ENCODE data around the gene ASCL3. TPM values are rescaled to one million over a fixed set of nuclear protein-coding genes. Genes with fewer than 3 reads are reported as not detected.
A peak's percentile ranks its signal among the peaks of the same experiment; 100 is the strongest.

ASCL3 gene
- total RNA-seq, 1 donor from 2014 or later: not detected

GRCh38 chr11:8967184-8967583, 24.4 kb upstream of the ASCL3 start:
- TF ChIP-seq CTCF (IDR thresholded peaks at IDR 0.05): no peak
- intact Hi-C loops (cut with DNase I): no loop called here
- no peak overlapping the region for H3K27ac ChIP-seq

GRCh38 chr11:8964324-8965320, 21.8 kb upstream of the ASCL3 start, which contains the start of gene TMEM9B:
Gene TMEM9B (minus strand): TSS chr11:8964442. CDS start chr11:8964313, 129 bp downstream.
- intact Hi-C loops (cut with DNase I): loop anchor here (1.0 to 5.0 kb wide), 5 partner anchors 38 to 282 kb away; partner anchors contain the start of genes AKIP1, RPL27A and TRIM66
- DNase-seq (ENCODE audit: low spot score in 2 of 2): peak; percentile 61 to 95
- H3K4me1 ChIP-seq: peaks cover 0 to 12% of the 10 kb centered on the region in 2 donors
- no peaks in the 10 kb centered on the region for H3K9me3 ChIP-seq
- no peaks in the 10 kb centered on the region for H3K27me3 ChIP-seq
- H3K4me3 ChIP-seq: peak within 1 kb of the TSS; percentile 83 to 88
- TF ChIP-seq CTCF (IDR thresholded peaks at IDR 0.05): no peak
- H3K27ac ChIP-seq: peak within 1 kb of the TSS; percentile 95 to 97
- no peaks in the 10 kb centered on the region for H3K36me3 ChIP-seq

More at GRCh38 chr11:8967184-8967583, 24.4 kb upstream of the ASCL3 start:
- Histone ChIP-seq H3K27me3 (no peaks in the 10 kb centered on the region), H3K36me3 (no peaks in the 10 kb centered on the region), H3K4me3 (no peak overlapping the region), H3K4me1 (peaks cover 0 to 12% of the 10 kb centered on the region in 2 donors), H3K9me3 (no peaks in the 10 kb centered on the region)
- DNase-seq (ENCODE audit: low spot score in 2 of 2): no peak

GRCh38 chr11:8963569-8964323, 20.9 kb upstream of the ASCL3 start:
- no peak for TF ChIP-seq CTCF (IDR thresholded peaks at IDR 0.05)
- H3K9me3 ChIP-seq: no peaks in the 10 kb centered on the region
- H3K36me3 ChIP-seq: no peaks in the 10 kb centered on the region
- H3K27me3 ChIP-seq: no peaks in the 10 kb centered on the region
- intact Hi-C loops (cut with DNase I): loop anchor here (1.0 to 5.0 kb wide), 5 partner anchors 39 to 281 kb away; partner anchors contain the start of genes AKIP1, RPL27A and TRIM66
- H3K4me3 ChIP-seq: peak overlapping the region; percentile 83 to 88
- DNase-seq (ENCODE audit: low spot score in 2 of 2): peak; percentile 33 to 89
- H3K27ac ChIP-seq: peak overlapping the region; percentile 95 to 97
- peaks cover 6 to 19% of the 10 kb centered on the region in 2 donors for H3K4me1 ChIP-seq

GRCh38 chr11:8962841-8963240, 20.0 kb upstream of the ASCL3 start:
- Histone ChIP-seq H3K36me3 (no peaks in the 10 kb centered on the region), H3K27me3 (no peaks in the 10 kb centered on the region), H3K4me3 (peak overlapping the region in 1 of 2 donors; percentile 88), H3K27ac (peak overlapping the region; percentile 95 to 97), H3K4me1 (peaks cover 6 to 21% of the 10 kb centered on the region in 2 donors), H3K9me3 (no peaks in the 10 kb centered on the region)
- intact Hi-C loops (cut with DNase I): loop anchor here (5.0 kb wide), 3 partner anchors 91 to 281 kb away; partner anchors contain the start of genes RPL27A and TRIM66
- no peak for TF ChIP-seq CTCF (IDR thresholded peaks at IDR 0.05)
- DNase-seq (ENCODE audit: low spot score in 2 of 2): no peak

GRCh38 chr11:8961401-8961800, 18.6 kb upstream of the ASCL3 start:
- no peaks in the 10 kb centered on the region for H3K36me3 ChIP-seq
- no peak for DNase-seq (ENCODE audit: low spot score in 2 of 2)
- no peaks in the 10 kb centered on the region for H3K9me3 ChIP-seq
- no peaks in the 10 kb centered on the region for H3K27me3 ChIP-seq
- peaks cover 6 to 21% of the 10 kb centered on the region in 2 donors for H3K4me1 ChIP-seq
- H3K27ac ChIP-seq: no peak overlapping the region
- TF ChIP-seq CTCF (IDR thresholded peaks at IDR 0.05): no peak
- H3K4me3 ChIP-seq: no peak overlapping the region
- intact Hi-C loops (cut with DNase I): loop anchor here (5.0 kb wide), 3 partner anchors 89 to 279 kb away; partner anchors contain the start of genes RPL27A and TRIM66

Data from ascending aorta (tissue), 2 donors.